ENCODE results near the gene GSE1. TPM values are rescaled to one million over a fixed set of nuclear protein-coding genes. Genes with fewer than 3 reads are reported as not detected.

The GSE1 gene
- total and polyA plus RNA-seq, 9 of the 15 experiments (the other 6 are each of a cell fraction or from before 2014, with no cell fraction given): 12.2 to 244 (median 57.9) TPM

GRCh38 chr16:85589688-85590505 lies 23.2 kb upstream of the GSE1 start (continued):
- TF ChIP-seq ZBTB2 (IDR thresholded peaks at IDR 0.05) (peak; percentile 44; the same call in 1 of the 2 replicates), ZC3H4 (CRISPR knock-in tag; IDR thresholded peaks at IDR 0.05; ENCODE audit: borderline replicate concordance) (0 out of 2 replicates have a peak, but pooled peaks have one; percentile 28), POLR2G (IDR thresholded peaks at IDR 0.05; ENCODE audit: low read depth, low read length) (no peak), ARNT (IDR thresholded peaks at IDR 0.05) (peak in 1 of 2 experiments; percentile 13; a peak in 1 of 4 replicates), CSDE1 (IDR thresholded peaks at IDR 0.05) (peak in 1 of 2 experiments; percentile 37; a peak in 1 of 4 replicates), TOE1 (IDR thresholded peaks at IDR 0.05; ENCODE audit: borderline replicate concordance) (peak; percentile 50; the same call in 1 of the 2 replicates), TOE1 (CRISPR knock-in tag; IDR thresholded peaks at IDR 0.05; ENCODE audit: borderline replicate concordance, low read depth) (no peak), PHF20 (IDR thresholded peaks at IDR 0.05; ENCODE audit: partially characterized antibody) (peak; percentile 62), POLR2A (conservative IDR thresholded peaks at IDR 0.05) (peak; percentile 68), LARP7 (IDR thresholded peaks at IDR 0.05) (peak; percentile 68; the same call in 1 of the 2 replicates), ZBTB26 (CRISPR knock-in tag; IDR thresholded peaks at IDR 0.05) (peak; percentile 73; the same call in 1 of the 2 replicates), EHMT2 (IDR thresholded peaks at IDR 0.05) (0 out of 2 replicates have a peak, but pooled peaks have one; percentile 8), CBFA2T3 (IDR thresholded peaks at IDR 0.05) (no peak), CCAR2 (IDR thresholded peaks at IDR 0.05; ENCODE audit: low read depth, low read length) (no peak), BRCA1 (IDR thresholded peaks at IDR 0.05) (no peak), BRCA1 (CRISPR knock-in tag; IDR thresholded peaks at IDR 0.05) (no peak), SMARCA5 (IDR thresholded peaks at IDR 0.05) (peak; percentile 76), ELF4 (CRISPR knock-in tag; IDR thresholded peaks at IDR 0.05) (peak; percentile 51; the same call in 1 of the 2 replicates), LEF1 (IDR thresholded peaks at IDR 0.05) (peak; percentile 11; the same call in 1 of the 2 replicates), SUPT5H (IDR thresholded peaks at IDR 0.05) (peak; percentile 75), TBL1XR1 (IDR thresholded peaks at IDR 0.05; ENCODE audit: low read length in 2 of 2) (0 out of 4 replicates have a peak, but pooled peaks of 1 of the 2 experiments have one; percentile 54), OTX1 (CRISPR knock-in tag; IDR thresholded peaks at IDR 0.05) (peak; percentile 44; the same call in 1 of the 2 replicates), CGGBP1 (CRISPR knock-in tag; IDR thresholded peaks at IDR 0.05) (no peak), MAX (CRISPR knock-in tag; IDR thresholded peaks at IDR 0.05) (peak; percentile 74), ASH1L (IDR thresholded peaks at IDR 0.05; ENCODE audit: borderline replicate concordance, low read depth, partially characterized antibody) (peak; percentile 17), MYNN (IDR thresholded peaks at IDR 0.05) (peak; percentile 90), MYNN (CRISPR knock-in tag; IDR thresholded peaks at IDR 0.05) (no peak)
